NCI-H187 (cell line): Measurements from ENCODE around the gene MCAT.
"Not testable (repeated sequence)": the region's sequence is repeated elsewhere in the genome, so short reads cannot be mapped to it uniquely, and the experiment has no call there.

Source experiments
- DNase-seq, 2 experiments: peaks; one replicate each; lab custom pipeline; 2025; lab: John Stamatoyannopoulos, UW

Gene MCAT

DNA sequence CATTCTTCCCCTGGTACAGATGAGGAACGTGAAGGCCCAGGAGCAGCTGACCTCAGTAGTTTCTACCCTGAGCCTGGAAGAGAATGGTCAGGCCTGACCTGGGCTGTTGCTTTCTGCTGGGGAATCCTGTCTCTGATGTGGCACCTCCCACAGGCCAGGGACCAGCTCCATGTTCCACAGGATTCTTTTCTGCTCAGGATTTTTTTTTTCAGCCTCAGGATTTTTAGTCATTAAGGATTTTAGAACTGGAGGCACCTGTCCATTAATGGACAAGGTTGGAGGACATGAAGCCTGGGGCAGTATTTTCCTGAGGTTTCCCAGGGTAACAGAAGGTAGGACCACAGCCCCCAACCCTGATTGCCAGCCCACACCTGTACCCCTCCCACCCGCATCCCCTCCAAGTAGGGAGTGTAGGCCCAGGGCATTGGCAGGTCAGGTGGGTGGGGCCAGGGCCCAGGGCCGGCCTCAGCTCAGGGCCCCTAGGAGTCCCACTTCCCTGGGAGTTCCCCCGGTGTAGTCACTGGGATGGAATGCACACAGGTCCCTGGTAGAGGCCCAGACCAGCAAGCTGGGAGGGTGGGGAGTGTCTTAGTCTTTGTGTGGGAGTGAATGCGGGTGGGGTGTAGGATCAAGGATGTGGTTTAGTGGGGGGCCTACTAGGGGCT lies 16.6 kb downstream of the MCAT start:
- no peak for DNase-seq

DNA sequence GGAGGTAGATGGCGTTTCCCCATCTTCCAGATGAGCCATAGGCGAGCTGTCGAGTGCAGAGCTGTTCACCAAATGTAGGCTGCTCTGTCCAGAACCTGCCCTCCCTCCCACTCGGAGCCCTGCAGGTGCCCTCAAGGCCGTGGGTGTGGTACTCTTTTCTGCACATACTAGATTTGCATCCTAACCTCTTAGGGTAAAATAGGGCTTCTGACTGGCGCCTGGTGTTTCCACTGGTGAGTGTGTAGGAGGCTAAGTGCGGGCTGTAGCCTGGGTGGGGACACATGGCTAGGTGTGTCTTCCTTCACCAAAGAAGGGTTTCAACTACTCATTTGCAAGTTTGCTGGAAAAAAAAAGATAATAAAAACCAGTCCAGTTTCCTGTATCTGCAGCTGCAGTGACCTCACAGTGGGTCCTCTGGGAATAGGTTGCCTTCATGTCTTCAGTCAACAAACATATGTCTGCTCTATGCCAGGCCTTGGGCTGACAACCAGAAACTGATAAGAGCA lies 24.2 kb downstream of the MCAT start:
- DNase-seq = no peak

DNA sequence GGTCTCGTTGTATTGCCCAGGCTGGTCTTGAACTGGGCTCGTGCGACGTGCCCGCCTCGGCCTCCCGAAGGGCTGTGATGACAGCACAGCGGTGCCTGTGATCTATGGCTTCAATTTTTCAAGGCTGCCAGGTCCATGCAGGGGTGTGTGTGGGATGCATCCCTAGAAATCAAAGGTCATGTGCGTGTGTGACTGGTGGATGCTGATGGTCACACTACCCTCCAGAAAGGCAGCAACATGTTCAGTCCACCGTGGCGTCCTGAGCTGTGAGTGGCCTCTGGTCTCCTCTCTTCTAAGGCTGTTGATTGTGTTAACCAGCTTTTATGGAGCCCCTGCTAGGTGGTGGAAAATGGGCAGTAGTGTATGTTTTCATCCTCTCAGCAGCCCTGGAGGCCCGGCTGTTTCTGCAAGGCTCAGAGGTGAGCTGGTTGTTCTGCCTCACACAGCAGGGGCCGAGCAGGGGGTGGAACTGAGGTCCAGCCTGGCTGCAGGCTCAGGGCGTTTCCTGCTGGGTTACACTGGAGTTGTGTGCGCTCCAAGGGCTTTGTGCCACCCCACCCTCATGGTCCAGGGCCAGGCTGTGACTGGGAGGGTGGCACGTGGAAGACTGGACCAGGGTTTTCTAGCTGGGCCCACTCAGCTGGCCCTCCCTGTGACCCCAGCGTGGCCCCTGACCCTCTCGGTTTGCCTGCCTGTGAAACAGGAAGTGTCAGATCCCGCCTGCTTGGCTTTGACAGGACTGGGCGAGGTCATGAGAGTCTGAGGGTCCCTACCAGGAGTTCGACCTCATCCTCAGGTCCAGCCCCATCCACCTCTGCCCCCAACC lies 25.0 kb downstream of the MCAT start:
- no peak for DNase-seq

GRCh38 chr22:43116932-43117331 lies 26.3 kb downstream of the MCAT start:
- no peak for DNase-seq

GRCh38 chr22:43114958-43115357 lies 28.2 kb downstream of the MCAT start:
- no peak for DNase-seq

- no peak for DNase-seq
Measured at GRCh38 chr22:43113526-43114251, 29.5 kb downstream of the MCAT start.

DNA sequence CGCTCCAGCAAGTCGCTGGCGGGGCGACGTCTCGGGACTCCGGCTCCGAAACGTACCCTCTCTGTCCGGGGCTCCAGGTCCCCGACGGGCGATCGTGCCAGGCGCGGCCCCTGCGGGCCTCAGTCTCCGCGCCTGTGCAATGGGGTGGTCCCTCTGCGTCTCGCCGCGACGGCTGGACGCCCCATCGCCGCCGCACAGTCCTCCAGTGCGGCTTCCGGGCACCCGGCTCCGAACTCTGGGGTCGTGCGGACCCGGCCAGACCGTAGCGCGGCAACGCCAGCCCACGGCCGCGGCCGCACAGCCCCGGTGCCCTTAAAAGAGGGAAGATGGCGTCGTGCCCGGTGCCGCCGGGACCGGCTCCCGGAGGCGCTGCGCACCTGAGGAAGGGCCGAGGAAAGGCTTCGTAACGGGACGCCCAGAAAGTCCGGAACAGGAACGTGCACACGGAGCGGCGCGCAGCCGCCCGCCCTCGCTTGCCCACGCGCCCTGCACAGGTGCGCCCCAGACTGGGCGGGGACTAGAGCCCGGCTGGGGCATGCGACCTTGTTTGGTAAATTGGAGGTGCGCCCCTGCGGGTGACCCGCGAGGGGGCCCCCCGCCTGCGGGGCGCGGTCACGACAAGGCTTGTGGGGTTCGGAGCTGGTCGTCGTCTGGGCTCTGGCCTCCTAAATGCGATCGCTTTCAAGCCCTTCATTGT lies 32.1 kb downstream of the MCAT start:
- no peak for DNase-seq

DNA sequence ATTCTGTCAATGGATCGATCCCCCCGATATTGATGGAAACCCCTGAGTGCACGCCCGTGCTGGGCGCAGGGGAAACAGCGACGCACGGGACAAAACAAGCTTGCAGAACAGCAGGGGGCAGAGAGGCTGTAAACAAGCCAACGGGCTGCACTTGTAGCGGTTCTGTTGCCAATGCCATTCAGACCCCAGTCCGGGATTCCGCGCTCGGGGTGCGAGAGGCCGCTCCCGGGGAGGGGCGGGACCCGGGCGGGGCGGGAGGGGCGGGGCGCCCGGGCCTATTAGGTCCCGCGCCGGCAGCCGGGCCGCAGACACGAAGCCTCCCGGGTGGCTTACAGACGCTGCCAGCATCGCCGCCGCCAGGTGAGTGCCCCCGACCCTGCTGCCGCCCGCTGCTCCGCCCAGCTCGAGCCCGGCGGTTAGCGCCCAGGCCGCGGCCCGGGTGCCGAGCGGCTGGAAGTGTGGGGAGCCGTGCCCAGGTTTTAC lies 32.7 kb downstream of the MCAT start, which contains the start of gene BIK:
TSS of gene BIK (plus strand) at position 307 of the 483 bp plus-strand sequence. CDS start 13,273 bp downstream, outside the sequence.
- DNase-seq = no peak

GRCh38 chr22:43109921-43110443 lies 33.2 kb downstream of the MCAT start:
- DNase-seq = no peak

DNA sequence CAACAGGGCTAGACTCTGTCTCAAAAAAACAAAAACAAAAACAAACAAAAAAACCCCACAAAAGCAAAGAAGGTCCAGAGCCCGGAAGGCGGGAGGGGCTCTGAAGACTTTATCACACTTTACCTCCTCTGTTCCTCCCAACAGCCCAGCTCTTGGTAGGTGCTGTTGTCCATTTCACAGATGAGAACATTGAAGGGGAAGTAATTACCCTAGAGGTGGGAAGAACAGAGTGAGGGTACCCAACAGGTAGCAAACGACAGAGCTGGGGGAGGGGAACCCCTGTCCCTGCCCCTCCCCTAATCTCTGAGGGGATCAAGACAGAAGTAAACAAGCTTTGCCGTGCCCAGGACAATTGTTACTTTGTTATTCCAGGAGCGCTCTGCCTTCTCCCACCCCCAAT lies 33.7 kb downstream of the MCAT start:
- no peak for DNase-seq

GRCh38 chr22:43106302-43106701 lies 36.9 kb downstream of the MCAT start:
- DNase-seq = no peak

DNA sequence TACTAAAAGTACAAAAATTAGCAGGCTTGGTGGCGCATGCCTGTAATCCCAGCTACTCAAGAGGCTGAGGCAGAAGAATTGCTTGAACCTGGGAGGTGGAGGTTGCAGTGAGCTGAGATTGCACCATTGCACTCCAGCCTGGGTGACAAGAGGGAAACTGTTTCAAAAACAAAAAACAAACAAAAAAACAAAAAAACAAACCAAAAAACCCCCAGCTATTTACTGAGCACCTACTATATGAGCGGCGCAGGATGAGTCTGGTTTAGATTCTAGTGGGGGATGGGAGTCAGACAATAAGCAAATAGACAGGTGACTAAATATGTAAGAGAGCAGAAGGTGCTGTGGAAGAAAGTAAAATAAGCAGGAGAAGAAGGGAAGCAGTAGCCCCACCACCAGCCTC lies 38.2 kb downstream of the MCAT start:
- not testable (repeated sequence) for DNase-seq

DNA sequence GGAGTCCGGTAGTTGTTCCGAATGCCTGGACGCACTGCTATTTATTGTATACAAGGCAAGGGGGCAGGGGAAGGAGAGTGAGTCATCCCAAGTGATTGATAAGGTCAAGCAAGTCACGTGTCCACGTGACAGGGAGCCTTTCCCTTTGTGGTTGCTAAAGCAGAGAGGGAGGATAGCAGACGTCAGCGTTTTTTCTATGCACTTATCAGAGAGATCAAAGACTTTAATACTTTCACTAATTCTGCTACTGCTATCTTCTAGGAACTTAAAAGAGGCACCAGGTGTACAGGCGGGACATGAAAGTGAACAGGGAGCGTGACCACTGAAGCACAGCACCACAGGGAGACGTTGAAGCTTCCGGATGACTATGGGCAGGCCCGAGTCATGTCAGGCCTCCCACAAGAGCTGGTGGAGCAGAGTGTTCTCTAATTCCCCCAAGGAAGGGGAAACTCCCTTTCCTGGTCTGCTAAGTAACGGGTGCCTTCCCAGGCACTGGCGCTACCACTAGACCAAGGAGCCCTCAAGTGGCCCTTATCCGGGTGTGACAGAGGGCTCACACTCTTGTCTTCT lies 39.1 kb downstream of the MCAT start:
- not testable (repeated sequence) for DNase-seq

GRCh38 chr22:43101306-43101705 lies 41.9 kb downstream of the MCAT start:
- no peak for DNase-seq

DNA sequence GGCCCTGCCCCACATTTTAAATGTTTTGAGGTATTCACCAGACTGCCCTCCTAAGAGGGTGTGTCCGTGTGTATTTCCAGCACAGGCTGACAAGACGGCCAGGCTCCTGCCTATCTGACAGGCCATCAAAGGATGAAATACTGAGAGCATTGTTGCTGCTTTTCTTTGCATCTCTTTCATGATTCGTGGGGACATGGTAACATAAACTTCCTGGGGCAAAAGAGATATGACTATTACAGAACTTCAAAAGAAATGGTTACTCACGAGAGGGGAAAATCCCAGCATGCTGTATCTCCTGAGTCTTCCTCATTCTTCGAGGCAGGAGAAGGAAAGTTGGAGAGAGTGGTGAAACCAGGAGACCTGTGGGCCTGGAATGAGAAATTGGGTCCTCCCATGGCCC lies 43.0 kb downstream of the MCAT start:
- no peak for DNase-seq

- no peak for DNase-seq
Measured at GRCh38 chr22:43099095-43099494, 44.1 kb downstream of the MCAT start.

DNA sequence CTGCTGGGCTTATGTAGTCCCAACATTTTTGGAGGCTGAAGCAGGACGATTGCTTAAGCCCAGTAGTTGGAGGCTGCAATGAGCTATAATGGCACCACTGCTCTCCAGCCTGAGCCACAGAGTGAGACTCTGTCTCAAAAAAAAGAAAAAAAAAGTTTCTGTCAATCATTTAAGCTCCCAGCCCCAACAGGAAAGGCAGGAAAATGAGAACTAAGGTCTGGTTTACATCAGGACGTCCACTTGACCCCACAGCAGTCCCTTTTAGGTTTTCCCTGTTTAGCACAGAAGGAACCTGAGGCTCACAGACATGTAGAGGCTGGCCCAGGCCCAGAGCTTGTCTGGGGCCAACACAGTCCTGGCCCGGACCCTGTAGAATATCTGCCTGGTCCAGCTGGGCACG lies 44.8 kb downstream of the MCAT start:
- no peak for DNase-seq

DNA sequence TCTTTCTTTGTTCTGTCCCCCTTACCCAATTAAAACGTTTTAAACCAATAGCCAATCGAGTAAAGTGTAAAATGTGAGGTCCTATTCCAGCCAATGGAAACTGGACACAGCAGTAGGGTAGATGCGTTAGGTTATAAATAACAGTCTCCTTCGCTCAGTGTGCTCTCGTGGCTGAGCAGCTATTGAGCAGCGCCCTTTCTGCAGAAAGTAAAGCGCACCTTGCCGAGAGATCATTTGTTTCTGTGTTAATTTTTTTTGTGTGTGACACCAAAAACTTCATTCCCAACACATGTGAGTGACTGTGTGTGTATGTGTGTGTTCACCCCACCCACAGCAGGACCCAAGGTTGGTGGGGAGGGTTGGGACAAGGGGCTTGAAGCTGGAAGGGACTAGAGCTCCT lies 46.8 kb downstream of the MCAT start:
- no peak for DNase-seq

- no peak for DNase-seq
Measured at GRCh38 chr22:43094551-43094950, 48.6 kb downstream of the MCAT start.

DNA sequence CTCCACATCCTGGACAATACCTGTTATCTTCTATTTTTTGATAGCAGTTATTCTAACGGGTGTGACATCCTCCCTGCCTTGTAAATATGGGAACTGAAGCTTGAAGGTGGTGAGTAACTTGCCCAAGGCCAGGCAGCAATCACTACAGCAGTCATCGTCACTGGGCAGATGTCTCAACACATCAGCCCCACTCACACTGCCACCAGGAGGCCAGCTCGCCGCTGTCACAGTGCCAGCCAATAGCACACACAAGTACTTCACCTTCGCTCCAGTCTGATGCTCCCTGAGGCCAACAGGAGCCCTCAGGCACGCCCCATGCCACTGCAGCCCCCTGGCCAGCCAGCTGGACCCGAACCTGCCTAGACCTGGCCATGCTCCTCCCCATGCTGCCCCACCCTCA lies 49.1 kb downstream of the MCAT start:
- no peak for DNase-seq

- DNase-seq = no peak
Measured at GRCh38 chr22:43092085-43092484, 51.1 kb downstream of the MCAT start.
